ENCODE data around the gene NALCN. TPM values are rescaled to one million over a fixed set of nuclear protein-coding genes. Genes with fewer than 3 reads are reported as not detected.

Gene NALCN
- total RNA-seq, 1 donor from 2014 or later: 0.35 TPM

DNA sequence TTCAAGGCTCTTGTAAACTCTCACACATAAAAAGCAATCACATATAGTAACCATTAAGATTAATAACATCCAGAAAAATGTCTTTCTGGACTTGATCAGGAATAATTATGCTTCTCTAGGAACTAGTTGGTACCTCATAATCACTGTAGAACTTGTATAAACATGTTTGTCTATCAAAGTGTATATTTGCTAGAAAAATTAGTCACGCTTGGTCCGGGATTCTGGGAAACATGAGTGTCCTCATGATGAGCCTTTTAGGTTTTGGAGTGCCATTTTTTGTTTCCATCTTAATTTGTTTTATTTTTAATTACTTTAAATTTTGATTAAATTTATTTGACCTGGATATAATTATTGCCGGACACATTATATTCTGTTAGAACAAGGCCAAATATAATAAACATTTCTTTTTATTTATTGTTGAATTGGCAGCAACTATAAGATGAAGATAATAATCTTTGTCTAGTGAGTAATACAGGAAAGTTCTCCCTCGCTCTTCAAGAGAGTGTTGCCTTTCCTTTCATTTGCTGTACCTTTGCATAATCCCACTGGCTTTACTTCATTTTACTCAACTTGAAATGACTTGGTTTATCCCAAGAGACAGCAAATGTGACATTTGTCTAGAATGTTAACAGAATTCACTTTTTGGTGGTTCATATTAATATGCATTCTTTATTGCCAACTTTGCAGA lies 207.0 kb downstream of the NALCN start:
- no peaks in the 10 kb centered on the region for H3K36me3 Mint-ChIP-seq (ENCODE audit: low read depth)
- H3K9me3 Mint-ChIP-seq: peaks cover 15% of the 10 kb centered on the region
- TF ChIP-seq CTCF (conservative IDR thresholded peaks at IDR 0.05): no peak
- no peak for DNase-seq (ENCODE audit: low read depth, low spot score)
- H3K4me3 Mint-ChIP-seq: no peak overlapping the region
- H3K27ac Mint-ChIP-seq (ENCODE audit: unreplicated experiment): no peak overlapping the region
- no peaks in the 10 kb centered on the region for H3K27me3 Mint-ChIP-seq (ENCODE audit: low read depth)
- H3K4me1 Mint-ChIP-seq: no peaks in the 10 kb centered on the region

- Mint-ChIP-seq H3K36me3 (ENCODE audit: low read depth) (no peaks in the 10 kb centered on the region), H3K4me1 (no peaks in the 10 kb centered on the region), H3K27ac (ENCODE audit: unreplicated experiment) (no peak overlapping the region), H3K27me3 (ENCODE audit: low read depth) (no peaks in the 10 kb centered on the region), H3K4me3 (no peak overlapping the region), H3K9me3 (peaks cover 10% of the 10 kb centered on the region)
- no peak for DNase-seq (ENCODE audit: low read depth, low spot score)
- no peak for TF ChIP-seq CTCF (conservative IDR thresholded peaks at IDR 0.05)
These were observed 210.9 kb downstream of the NALCN start for GRCh38 chr13:101205408-101205807.

GRCh38 chr13:101204270-101205020 lies 211.9 kb downstream of the NALCN start:
- Mint-ChIP-seq H3K9me3 (peaks cover 10% of the 10 kb centered on the region), H3K36me3 (ENCODE audit: low read depth) (no peaks in the 10 kb centered on the region), H3K4me3 (no peak overlapping the region), H3K27me3 (ENCODE audit: low read depth) (no peaks in the 10 kb centered on the region), H3K27ac (ENCODE audit: unreplicated experiment) (no peak overlapping the region), H3K4me1 (no peaks in the 10 kb centered on the region)
- no peak for DNase-seq (ENCODE audit: low read depth, low spot score)
- no peak for TF ChIP-seq CTCF (conservative IDR thresholded peaks at IDR 0.05)

DNA sequence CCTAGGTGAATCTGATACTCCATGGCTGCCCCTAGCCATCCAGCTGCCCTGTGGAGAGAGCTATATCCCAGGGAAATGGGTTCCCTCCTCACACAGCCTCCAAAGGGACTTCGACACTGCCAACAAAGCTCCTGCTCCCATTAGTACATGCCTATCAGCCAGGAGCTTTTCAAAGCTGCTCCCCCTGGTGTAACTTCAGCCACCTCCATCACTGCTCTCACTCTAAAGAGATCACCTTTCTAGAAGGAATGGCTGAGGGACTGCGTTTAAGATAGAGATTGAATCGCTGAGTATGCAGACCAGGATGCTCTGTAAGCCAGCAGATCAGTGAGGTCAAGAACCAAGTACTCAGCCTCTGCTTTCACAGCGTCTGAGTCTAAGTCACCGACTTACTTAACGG lies 213.7 kb downstream of the NALCN start:
- H3K36me3 Mint-ChIP-seq (ENCODE audit: low read depth): no peaks in the 10 kb centered on the region
- TF ChIP-seq CTCF (conservative IDR thresholded peaks at IDR 0.05): no peak
- no peak overlapping the region for H3K27ac Mint-ChIP-seq (ENCODE audit: unreplicated experiment)
- H3K4me3 Mint-ChIP-seq: no peak overlapping the region
- no peak for DNase-seq (ENCODE audit: low read depth, low spot score)
- no peaks in the 10 kb centered on the region for H3K27me3 Mint-ChIP-seq (ENCODE audit: low read depth)
- no peaks in the 10 kb centered on the region for H3K4me1 Mint-ChIP-seq
- H3K9me3 Mint-ChIP-seq: no peaks in the 10 kb centered on the region

DNA sequence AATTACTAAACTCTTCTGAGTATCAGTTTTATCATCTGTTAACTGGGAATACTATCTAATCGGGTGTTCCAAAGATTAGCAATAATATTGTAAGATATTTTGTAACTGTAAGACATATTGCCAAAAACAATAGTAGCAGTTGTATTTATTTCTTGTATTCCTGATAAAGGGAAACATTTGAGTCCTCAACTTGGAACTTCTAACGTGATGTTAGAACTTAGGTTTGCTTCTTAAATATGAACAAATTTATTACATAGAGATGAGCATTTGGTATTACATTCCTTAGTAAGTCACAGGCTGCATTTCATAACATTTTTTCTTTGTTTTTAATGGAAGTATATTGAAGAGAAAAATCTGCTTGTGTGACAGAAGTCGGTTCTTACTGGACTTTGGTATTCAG lies 225.3 kb downstream of the NALCN start:
- H3K27me3 Mint-ChIP-seq (ENCODE audit: low read depth): no peaks in the 10 kb centered on the region
- no peak overlapping the region for H3K4me3 Mint-ChIP-seq
- no peaks in the 10 kb centered on the region for H3K36me3 Mint-ChIP-seq (ENCODE audit: low read depth)
- peaks cover 2% of the 10 kb centered on the region for H3K4me1 Mint-ChIP-seq
- TF ChIP-seq CTCF (conservative IDR thresholded peaks at IDR 0.05): no peak
- H3K9me3 Mint-ChIP-seq: no peaks in the 10 kb centered on the region
- no peak for DNase-seq (ENCODE audit: low read depth, low spot score)
- H3K27ac Mint-ChIP-seq (ENCODE audit: unreplicated experiment): no peak overlapping the region

Measured in neural crest cell (in vitro differentiated cells).